ENCODE results near the gene MYD88. TPM values are rescaled to one million over a fixed set of nuclear protein-coding genes. Genes with fewer than 3 reads are reported as not detected.

MYD88 gene
- total and polyA plus RNA-seq, 9 of the 15 experiments (the other 6 are each of a cell fraction or from before 2014, with no cell fraction given): 3.2 to 47.3 (median 27.6) TPM

- TF ChIP-seq ZNF518B (CRISPR knock-in tag; IDR thresholded peaks at IDR 0.05) (no peak), ATF7 (IDR thresholded peaks at IDR 0.05) (no peak), FOXP4 (CRISPR knock-in tag; IDR thresholded peaks at IDR 0.05; ENCODE audit: borderline replicate concordance) (no peak), ZKSCAN1 (IDR thresholded peaks at IDR 0.05; ENCODE audit: low read depth, low read length) (no peak), HDAC1 (IDR thresholded peaks at IDR 0.05) (no peak), SMARCA5 (IDR thresholded peaks at IDR 0.05) (0 out of 2 replicates have a peak, but pooled peaks have one; percentile 33), ZFPM2 (CRISPR knock-in tag; IDR thresholded peaks at IDR 0.05) (no peak), REST (IDR thresholded peaks at IDR 0.05; ENCODE audit: borderline replicate concordance) (no peak), REST (CRISPR knock-in tag; IDR thresholded peaks at IDR 0.05; ENCODE audit: low read depth) (0 out of 2 replicates have a peak, but pooled peaks have one; percentile 42), RUNX1 (IDR thresholded peaks at IDR 0.05; ENCODE audit: low read depth) (0 out of 2 replicates have a peak, but pooled peaks have one; percentile 18), BDP1 (IDR thresholded peaks at IDR 0.05; ENCODE audit: insufficient read depth, insufficient read length) (no peak)
These were observed 25.6 kb downstream of the MYD88 start (continued) for GRCh38 chr3:38163841-38164642.
